Mesodermal cell (in vitro differentiated cells): ENCODE results near the gene TMEM51.
A peak's percentile ranks its signal among the peaks of the same experiment; 100 is the strongest.

ENCODE experiments used
- H3K27ac ChIP-seq: 2 replicates; pipeline ENCODE4 v1.7.0; 2013; ENCODE audit warnings: mild to moderate bottlenecking, low read depth, low read length, moderate library complexity; ENCODE audit not compliant: severe bottlenecking
- H3K36me3 ChIP-seq: 2 replicates; pipeline ENCODE4 v1.7.1; 2013; ENCODE audit warnings: mild to moderate bottlenecking, low read length, moderate library complexity; ENCODE audit not compliant: control insufficient read depth, insufficient read depth
- H3K4me1 ChIP-seq: one replicate; pipeline ENCODE4 v1.7.1; 2013; ENCODE audit warnings: mild to moderate bottlenecking, low read length; ENCODE audit not compliant: insufficient read depth, control insufficient read depth, poor library complexity, severe bottlenecking
- H3K4me3 ChIP-seq: 2 replicates; pipeline ENCODE4 v1.7.0; 2013; ENCODE audit warnings: low read length, control low read depth, mild to moderate bottlenecking; ENCODE audit not compliant: insufficient read depth, poor library complexity, severe bottlenecking; ENCODE audit errors: extremely low read depth
- H3K9me3 ChIP-seq: 2 replicates; pipeline ENCODE4 v1.7.1; 2013; ENCODE audit warnings: mild to moderate bottlenecking, low read length, moderate library complexity; ENCODE audit not compliant: control insufficient read depth
- WGBS, 2 experiments: methylation state at CpG; one replicate each; pipeline ENCODE4 v1.1.5; 2013; ENCODE audit warnings: missing lambda C conversion rate in 2 of 2; ENCODE audit not compliant: insufficient coverage in 2 of 2; 5-methylcytosine and 5-hydroxymethylcytosine counted together

The TMEM51 gene

DNA sequence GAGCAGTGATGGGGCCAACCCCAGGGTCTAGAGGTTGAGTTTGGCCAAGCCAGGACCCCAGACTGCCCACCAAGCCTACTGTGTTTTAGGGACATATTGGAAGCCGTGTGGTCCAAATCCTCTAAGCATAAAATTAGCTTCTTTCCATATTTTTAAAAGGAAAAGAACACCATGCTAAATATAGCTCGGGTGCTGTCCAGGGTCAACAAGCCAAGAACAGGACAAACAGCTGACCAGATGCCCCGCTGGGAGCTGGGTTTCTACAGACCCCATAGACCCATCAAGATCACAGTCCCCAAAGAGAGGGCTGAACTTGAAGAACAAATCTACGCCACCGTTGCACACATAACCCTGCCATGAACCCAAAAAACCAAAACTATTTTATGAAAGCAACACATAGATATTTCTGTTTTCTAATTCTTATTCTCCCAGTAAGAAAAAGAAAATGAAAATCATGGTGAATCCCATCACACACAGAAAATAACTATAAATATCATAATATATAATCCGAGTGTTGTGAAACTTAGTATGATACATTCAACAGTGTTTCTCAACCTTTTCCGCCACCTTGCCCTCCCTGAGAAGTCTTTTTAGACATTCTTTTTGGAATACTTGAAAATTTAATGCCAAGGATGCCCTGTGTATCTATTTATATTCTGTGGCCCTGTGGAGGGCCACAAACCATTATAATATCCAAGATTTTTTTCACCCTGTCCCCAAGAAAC lies 57.3 kb downstream of the TMEM51 start:
- Histone ChIP-seq H3K4me1 (peaks cover 29% of the 10 kb centered on the region), H3K9me3 (no peaks in the 10 kb centered on the region), H3K4me3 (no peak overlapping the region), H3K27ac (no peak overlapping the region), H3K36me3 (peaks cover 10% of the 10 kb centered on the region)
- 83 to 87% methylated on average over 2 to 4 of the region's 7 CpGs for WGBS, 2 experiments

DNA sequence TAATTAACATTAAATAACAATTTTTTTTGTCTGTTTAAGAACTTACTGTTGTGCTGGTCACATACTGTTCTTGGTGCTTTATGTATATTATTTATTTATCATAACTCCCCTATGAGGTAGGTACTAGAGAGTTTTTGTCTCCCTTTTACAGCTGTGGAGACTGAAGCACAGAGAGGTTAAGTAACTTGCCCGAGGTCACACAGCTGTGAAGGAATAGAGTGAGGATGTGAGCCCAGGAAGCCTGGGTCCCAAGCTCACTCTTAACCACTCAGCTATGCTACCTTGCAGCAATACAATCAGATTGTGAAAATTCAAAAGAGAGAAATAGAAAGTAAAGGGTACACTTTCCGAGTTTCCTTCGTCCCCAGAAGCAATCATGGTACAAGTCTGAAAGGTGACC lies 57.9 kb downstream of the TMEM51 start:
- peaks cover 29% of the 10 kb centered on the region for H3K4me1 ChIP-seq
- WGBS, 2 experiments = 100% methylated on average over 1 to 2 of the region's 3 CpGs
- no peak overlapping the region for H3K4me3 ChIP-seq

DNA sequence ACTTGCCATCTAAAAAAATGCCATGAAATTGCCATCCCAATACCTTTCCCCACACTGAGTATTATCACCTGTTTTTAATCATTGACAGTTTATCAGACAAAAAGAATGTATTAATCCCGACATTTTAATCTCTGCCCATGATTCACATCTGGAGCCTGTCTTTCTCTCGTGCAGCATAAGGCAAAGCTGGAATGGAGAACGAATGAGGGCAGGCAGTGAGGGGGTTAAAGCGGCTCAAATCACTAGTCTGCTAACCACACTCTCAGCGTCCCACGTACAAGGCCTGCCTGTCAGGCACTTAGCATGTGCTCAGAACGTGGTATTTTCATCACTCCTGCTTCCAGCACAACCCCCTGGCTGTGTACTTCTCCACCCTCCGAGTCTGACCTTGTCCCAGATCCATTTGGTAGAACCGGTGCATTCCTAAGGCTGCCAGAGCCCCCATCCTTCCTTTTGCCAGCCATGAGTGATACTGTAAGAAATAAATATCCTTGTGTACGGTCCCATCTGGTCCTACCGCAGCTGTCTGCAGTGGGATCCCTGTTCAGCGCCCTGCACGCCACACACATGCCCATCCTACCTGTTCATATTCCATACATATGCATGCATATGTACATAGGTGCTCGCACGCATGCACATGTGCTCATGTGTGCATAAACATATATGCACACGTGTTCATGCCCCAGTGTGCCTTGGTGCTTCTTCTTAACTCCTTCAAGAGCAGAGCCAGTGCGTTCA lies 58.8 kb downstream of the TMEM51 start:
- H3K4me3 ChIP-seq = no peak overlapping the region
- H3K36me3 ChIP-seq = peaks cover 14% of the 10 kb centered on the region
- H3K9me3 ChIP-seq = no peaks in the 10 kb centered on the region
- WGBS, 2 experiments = 78 to 86% methylated on average over 15 to 17 of the region's 17 CpGs
- H3K4me1 ChIP-seq = peaks cover 20% of the 10 kb centered on the region
- peak overlapping the region; percentile 31 for H3K27ac ChIP-seq

More for the DNA sequence above, 57.9 kb downstream of the TMEM51 start:
- no peaks in the 10 kb centered on the region for H3K9me3 ChIP-seq
- H3K27ac ChIP-seq = no peak overlapping the region
- H3K36me3 ChIP-seq = peaks cover 12% of the 10 kb centered on the region

DNA sequence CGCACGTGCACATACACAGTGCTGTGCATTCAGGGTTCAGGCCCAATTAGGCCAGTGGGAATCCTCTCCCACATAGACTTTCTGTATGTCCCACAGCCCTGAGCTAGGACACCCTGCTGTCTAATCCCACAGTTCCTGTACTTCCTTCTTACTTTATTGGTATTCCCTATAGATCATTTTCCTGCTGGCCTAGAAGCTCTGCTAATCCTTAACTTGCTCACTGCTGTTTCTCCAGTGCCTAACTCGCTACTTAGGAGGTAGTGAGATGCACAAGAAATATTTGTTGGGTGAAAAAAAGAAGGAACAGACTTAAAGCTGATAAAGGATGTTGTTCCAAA lies 59.4 kb downstream of the TMEM51 start:
- H3K9me3 ChIP-seq = no peaks in the 10 kb centered on the region
- H3K4me3 ChIP-seq = no peak overlapping the region
- peaks cover 19% of the 10 kb centered on the region for H3K36me3 ChIP-seq
- peak overlapping the region; percentile 62 for H3K27ac ChIP-seq
- 87 to 100% methylated on average over 2 of the region's 3 CpGs for WGBS, 2 experiments
- peaks cover 19% of the 10 kb centered on the region for H3K4me1 ChIP-seq

DNA sequence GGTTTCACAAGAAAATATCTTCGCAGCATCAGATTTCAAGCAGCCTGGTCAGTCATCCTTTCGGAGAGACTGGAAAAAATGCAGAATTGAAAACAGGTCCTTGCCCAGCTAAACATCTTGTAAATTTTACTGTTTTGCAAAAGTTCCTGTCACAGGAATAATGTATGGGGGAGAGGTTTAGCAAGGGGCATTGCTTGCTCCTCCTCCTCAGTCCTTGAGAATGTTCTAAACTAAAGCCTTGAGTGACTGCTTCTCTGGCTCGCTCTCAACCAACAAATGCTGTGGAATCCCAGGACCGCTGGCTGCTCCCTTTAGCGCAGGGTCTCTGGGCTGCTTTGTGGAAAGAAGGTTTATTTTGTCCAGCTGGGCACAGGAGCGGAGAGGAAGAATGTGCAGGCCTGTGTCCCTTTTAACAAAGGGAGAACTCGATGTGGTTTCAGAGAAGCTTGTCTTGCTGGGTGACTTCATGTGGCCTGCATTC lies 59.8 kb downstream of the TMEM51 start:
- H3K36me3 ChIP-seq = peaks cover 19% of the 10 kb centered on the region
- 74 to 78% methylated on average over 4 to 7 of the region's 7 CpGs for WGBS, 2 experiments

DNA sequence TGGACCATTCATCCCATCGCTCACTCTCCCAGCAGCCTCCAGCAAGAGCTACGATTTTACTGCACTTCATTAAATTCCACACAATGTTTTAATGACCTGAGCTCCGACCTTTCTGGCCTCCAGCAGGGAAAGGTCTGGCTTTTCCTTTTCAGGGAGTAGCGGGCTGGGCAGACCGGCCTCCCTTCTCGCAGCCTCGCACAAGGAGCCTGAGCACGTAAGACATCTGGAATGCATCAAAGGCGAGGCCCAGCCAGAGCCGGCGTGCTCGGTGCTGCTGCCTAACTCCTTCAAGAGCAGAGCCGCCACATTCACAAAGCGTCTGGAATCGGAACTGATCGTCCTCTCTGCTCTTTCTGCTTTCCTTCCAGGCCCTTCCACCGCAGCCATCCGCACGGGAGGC lies 61.0 kb downstream of the TMEM51 start:
- WGBS, 2 experiments = 61 to 76% methylated on average over 15 to 16 of the region's 19 CpGs
- H3K27ac ChIP-seq = peak overlapping the region; percentile 84

More for the DNA sequence above, 59.8 kb downstream of the TMEM51 start:
- H3K4me1 ChIP-seq = peaks cover 19% of the 10 kb centered on the region
- H3K4me3 ChIP-seq = no peak overlapping the region
- H3K9me3 ChIP-seq = no peaks in the 10 kb centered on the region
- peak overlapping the region; percentile 62 for H3K27ac ChIP-seq

DNA sequence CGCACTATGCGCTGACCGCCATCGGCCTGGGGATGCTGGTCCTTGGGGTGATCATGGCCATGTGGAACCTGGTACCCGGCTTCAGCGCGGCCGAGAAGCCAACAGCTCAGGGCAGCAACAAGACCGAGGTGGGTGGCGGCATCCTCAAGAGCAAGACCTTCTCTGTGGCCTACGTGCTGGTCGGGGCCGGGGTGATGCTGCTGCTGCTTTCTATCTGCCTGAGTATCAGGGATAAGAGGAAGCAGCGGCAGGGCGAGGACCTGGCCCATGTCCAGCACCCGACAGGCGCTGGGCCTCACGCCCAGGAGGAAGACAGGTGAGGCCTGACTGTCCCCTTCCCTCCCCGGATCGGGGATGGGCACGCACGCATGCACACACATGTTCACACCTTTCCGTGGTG lies 61.6 kb downstream of the TMEM51 start:
- Histone ChIP-seq H3K9me3 (no peaks in the 10 kb centered on the region), H3K4me1 (peaks cover 16% of the 10 kb centered on the region), H3K27ac (peak overlapping the region; percentile 84), H3K36me3 (peaks cover 31% of the 10 kb centered on the region), H3K4me3 (no peak overlapping the region)
- WGBS, 2 experiments = 95 to 97% methylated on average over 19 to 23 of the region's 23 CpGs

More for the DNA sequence above, 61.0 kb downstream of the TMEM51 start:
- Histone ChIP-seq H3K9me3 (no peaks in the 10 kb centered on the region), H3K4me3 (no peak overlapping the region), H3K36me3 (peaks cover 25% of the 10 kb centered on the region), H3K4me1 (peaks cover 19% of the 10 kb centered on the region)

DNA sequence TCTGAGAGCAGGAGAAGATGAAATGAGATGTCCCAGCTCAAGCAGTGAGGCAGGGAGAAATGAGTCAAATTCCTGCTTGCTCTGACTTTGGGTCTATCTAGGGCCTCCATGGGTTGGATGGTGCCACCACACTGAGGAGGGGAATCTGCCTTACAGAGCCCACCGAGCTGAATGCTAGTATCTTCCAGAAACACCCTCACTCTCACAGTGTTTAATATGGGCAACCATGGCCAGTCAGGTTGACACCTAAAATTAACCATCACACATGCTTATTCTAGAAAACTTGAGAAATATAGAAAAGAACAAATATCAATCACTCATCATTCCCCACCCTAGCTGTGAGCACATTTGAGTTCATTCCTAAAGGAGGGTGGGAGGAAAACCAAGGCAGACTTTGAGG lies 64.1 kb downstream of the TMEM51 start:
- WGBS, 2 experiments = no CpG with 5 or more reads among the region's 1 CpG
- H3K9me3 ChIP-seq = no peaks in the 10 kb centered on the region

DNA sequence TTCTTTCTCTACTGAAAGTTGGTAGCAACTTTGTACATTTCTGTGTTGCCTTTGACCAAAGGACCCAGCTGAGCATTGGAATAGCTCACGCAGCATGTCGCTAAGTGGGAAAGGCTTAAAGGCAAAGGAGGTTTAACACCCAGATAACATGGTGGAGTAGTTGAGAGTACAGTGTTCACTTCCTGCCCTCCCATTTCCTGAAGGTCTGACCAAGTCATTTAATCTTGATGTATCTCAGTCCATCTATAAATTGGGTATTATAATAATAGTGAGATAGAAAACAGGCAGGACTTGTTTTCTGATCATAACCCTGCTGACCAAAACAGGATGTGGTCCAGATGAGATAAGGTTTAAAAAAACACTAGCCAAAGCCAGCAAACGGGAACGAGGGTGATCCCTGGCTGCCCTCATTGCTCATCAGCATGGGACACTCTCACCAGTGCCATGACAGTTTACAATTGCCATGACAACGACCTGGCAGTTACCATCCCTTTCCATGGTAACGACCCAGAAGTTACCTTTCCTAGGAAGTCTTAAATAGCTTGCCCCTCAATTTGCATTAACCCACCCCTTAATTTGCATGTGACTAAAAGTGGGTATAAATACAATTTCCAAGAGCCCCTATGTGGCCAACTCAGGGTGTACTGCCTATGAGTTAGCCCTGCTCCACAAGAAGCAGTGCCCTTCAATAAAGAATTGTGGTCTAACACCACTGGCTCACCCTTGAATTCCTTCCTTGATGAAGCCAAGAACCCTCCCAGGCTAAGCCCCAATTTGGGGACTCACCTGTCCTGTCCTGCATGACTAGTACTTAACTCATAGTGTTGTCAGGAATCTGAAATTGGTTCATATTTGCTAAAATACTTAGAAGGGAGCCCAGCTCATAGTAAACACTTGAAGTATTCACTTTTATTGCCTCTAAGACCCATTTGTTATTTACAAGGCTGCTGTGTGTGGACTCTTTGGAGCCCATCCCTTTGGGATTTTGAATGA lies 65.0 kb downstream of the TMEM51 start:
- peaks cover 51% of the 10 kb centered on the region for H3K36me3 ChIP-seq
- H3K4me1 ChIP-seq = peaks cover 6% of the 10 kb centered on the region

More for the DNA sequence above, 64.1 kb downstream of the TMEM51 start:
- H3K4me1 ChIP-seq = peaks cover 12% of the 10 kb centered on the region
- peaks cover 51% of the 10 kb centered on the region for H3K36me3 ChIP-seq
- no peak overlapping the region for H3K27ac ChIP-seq
- H3K4me3 ChIP-seq = no peak overlapping the region

DNA sequence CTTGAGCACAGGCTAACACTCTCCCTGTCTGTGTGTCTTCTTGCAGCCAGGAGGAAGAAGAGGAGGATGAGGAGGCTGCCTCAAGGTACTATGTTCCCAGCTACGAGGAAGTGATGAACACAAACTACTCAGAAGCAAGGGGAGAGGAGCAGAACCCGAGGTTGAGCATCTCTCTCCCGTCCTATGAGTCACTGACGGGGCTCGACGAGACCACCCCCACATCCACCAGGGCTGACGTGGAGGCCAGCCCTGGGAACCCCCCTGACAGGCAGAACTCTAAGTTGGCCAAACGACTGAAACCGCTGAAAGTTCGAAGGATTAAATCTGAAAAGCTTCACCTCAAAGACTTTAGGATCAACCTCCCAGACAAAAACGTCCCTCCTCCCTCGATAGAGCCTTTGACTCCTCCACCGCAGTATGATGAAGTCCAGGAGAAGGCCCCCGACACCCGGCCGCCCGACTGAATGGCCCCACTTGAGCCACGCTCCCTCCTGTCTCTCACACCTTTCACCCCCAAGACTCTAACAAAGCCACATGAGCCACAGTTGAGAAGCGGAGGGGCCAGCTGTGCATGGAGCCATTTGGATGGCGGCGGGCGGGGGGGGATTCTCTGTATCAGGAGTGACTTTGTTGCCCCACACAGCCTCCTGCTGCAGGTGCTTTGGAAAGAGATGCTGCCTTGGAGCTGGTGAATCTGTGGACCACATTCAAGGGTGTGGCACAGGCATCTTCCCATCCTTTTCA lies 65.9 kb downstream of the TMEM51 start:
- WGBS, 2 experiments = 93 to 96% methylated on average over 14 to 20 of the region's 22 CpGs
- peaks cover 51% of the 10 kb centered on the region for H3K36me3 ChIP-seq
- H3K9me3 ChIP-seq = no peaks in the 10 kb centered on the region
- H3K4me1 ChIP-seq = peaks cover 5% of the 10 kb centered on the region
- H3K27ac ChIP-seq = no peak overlapping the region
- H3K4me3 ChIP-seq = no peak overlapping the region

More for the DNA sequence above, 65.0 kb downstream of the TMEM51 start:
- H3K27ac ChIP-seq = no peak overlapping the region
- H3K9me3 ChIP-seq = no peaks in the 10 kb centered on the region
- H3K4me3 ChIP-seq = no peak overlapping the region
- WGBS, 2 experiments = 86 to 91% methylated on average over 5 to 6 of the region's 6 CpGs
